HG03521 (cell line): ENCODE results near the gene PSMA7.

Experiments
- ATAC-seq: cut with Tn5 transposase; IDR thresholded peaks from one replicate; pipeline ENCODE4 v1.9.1; 2021; ENCODE audit warnings: mild to moderate bottlenecking, moderate library complexity; ENCODE audit not compliant: unreplicated experiment

The PSMA7 gene

GRCh38 chr20:62137478-62138203 lies 5.6 kb downstream of the PSMA7 start:
- ATAC-seq = no peak

GRCh38 chr20:62137092-62137384 lies 6.2 kb downstream of the PSMA7 start:
- no peak for ATAC-seq

GRCh38 chr20:62136283-62137091 lies 6.7 kb downstream of the PSMA7 start:
- no peak for ATAC-seq

- ATAC-seq = no peak
Measured at GRCh38 chr20:62135573-62136266, 7.5 kb downstream of the PSMA7 start.

- ATAC-seq = no peak
Measured at GRCh38 chr20:62134735-62135231, 8.4 kb downstream of the PSMA7 start.

GRCh38 chr20:62133864-62134263 lies 9.3 kb downstream of the PSMA7 start:
- no peak for ATAC-seq

- no peak for ATAC-seq
Measured at GRCh38 chr20:62133051-62133845, 9.9 kb downstream of the PSMA7 start.

GRCh38 chr20:62132421-62132820 lies 10.8 kb downstream of the PSMA7 start:
- no peak for ATAC-seq

GRCh38 chr20:62131560-62132320 lies 11.5 kb downstream of the PSMA7 start:
- ATAC-seq = no peak

GRCh38 chr20:62129731-62130531 lies 13.3 kb downstream of the PSMA7 start:
- ATAC-seq = no peak

GRCh38 chr20:62128502-62128901 lies 14.7 kb downstream of the PSMA7 start:
- ATAC-seq = no peak

- no peak for ATAC-seq
Measured at GRCh38 chr20:62127799-62128198, 15.4 kb downstream of the PSMA7 start.

GRCh38 chr20:62126141-62126540 lies 17.1 kb downstream of the PSMA7 start:
- ATAC-seq = no peak

GRCh38 chr20:62123450-62124118 lies 19.6 kb downstream of the PSMA7 start:
- ATAC-seq = no peak

- ATAC-seq = peak; percentile 8
Measured at GRCh38 chr20:62122654-62123449, 20.3 kb downstream of the PSMA7 start.

GRCh38 chr20:62121776-62122653 lies 21.2 kb downstream of the PSMA7 start, which contains the start of gene LSM14B:
LSM14B (plus strand) TSS chr20:62122475; CDS start chr20:62122667, 192 bp downstream.
- ATAC-seq = peak; percentile 78
